WTC11 (cell line): ENCODE results near the gene ANKRD33.

Experiments
- FOXJ3 ChIP-seq: sonication (generic); formaldehyde crosslinking; IDR thresholded peaks from 2 replicates; pipeline ENCODE4 v1.9.0; 2021; ENCODE audit warnings: missing genetic modification reagents, mild to moderate bottlenecking, borderline replicate concordance
- FOXK1 ChIP-seq: sonication (generic); formaldehyde crosslinking; IDR thresholded peaks from 2 replicates; pipeline ENCODE4 v1.8.0; 2022; ENCODE audit warnings: mild to moderate bottlenecking, moderate library complexity, missing genetic modification reagents
- MYBL2 ChIP-seq: sonication (generic); formaldehyde crosslinking; IDR thresholded peaks from 2 replicates; pipeline ENCODE4 v1.8.1; 2023; ENCODE audit warnings: mild to moderate bottlenecking, moderate library complexity, missing genetic modification reagents
- SMAD3 ChIP-seq: sonication (generic); formaldehyde crosslinking; IDR thresholded peaks from 2 replicates; pipeline ENCODE4 v1.8.0; 2022; ENCODE audit warnings: missing genetic modification reagents, mild to moderate bottlenecking, borderline replicate concordance
- SP1 ChIP-seq: sonication (generic); formaldehyde crosslinking; conservative IDR thresholded peaks from 2 replicates; pipeline ENCODE4 v1.8.1; 2022; ENCODE audit warnings: missing genetic modification reagents
- ZNF121 ChIP-seq: sonication (generic); formaldehyde crosslinking; IDR thresholded peaks from 2 replicates; pipeline ENCODE4 v1.8.0; 2023; ENCODE audit warnings: missing genetic modification reagents
- TF ChIP-seq, protein P1 (sequence below): sonication (generic); formaldehyde crosslinking; IDR thresholded peaks from 2 replicates; pipeline ENCODE4 v1.8.0; 2023; ENCODE audit warnings: mild to moderate bottlenecking, missing genetic modification reagents
- TF ChIP-seq, protein P2 (sequence below): fragments of 200-600 bp; IDR thresholded peaks from 2 replicates; pipeline ENCODE4 v1.8.0; 2022; ENCODE audit warnings: antibody characterized with exemption
- TF ChIP-seq, protein P3 (sequence below): sonication (generic); formaldehyde crosslinking; IDR thresholded peaks from 2 replicates; pipeline ENCODE4 v1.8.0; 2022; ENCODE audit warnings: mild to moderate bottlenecking, missing genetic modification reagents
- TF ChIP-seq, protein P4 (sequence below): sonication (generic); formaldehyde crosslinking; IDR thresholded peaks from 2 replicates; pipeline ENCODE4 v1.8.0; 2022; ENCODE audit warnings: mild to moderate bottlenecking, missing genetic modification reagents
- TF ChIP-seq, protein P5 (sequence below): sonication (generic); formaldehyde crosslinking; conservative IDR thresholded peaks from 2 replicates; pipeline ENCODE4 v1.8.1; 2023; ENCODE audit warnings: mild to moderate bottlenecking, low read depth, missing genetic modification reagents, moderate library complexity
- TF ChIP-seq, protein P6 (sequence below): sonication (generic); formaldehyde crosslinking; IDR thresholded peaks from 2 replicates; pipeline ENCODE4 v1.8.1; 2022; ENCODE audit warnings: mild to moderate bottlenecking, moderate library complexity, missing genetic modification reagents
- TF ChIP-seq, protein P7 (sequence below): sonication (generic); formaldehyde crosslinking; IDR thresholded peaks from 2 replicates; pipeline ENCODE4 v1.8.1; 2023; ENCODE audit warnings: mild to moderate bottlenecking, missing genetic modification reagents, moderate library complexity

DNA sequence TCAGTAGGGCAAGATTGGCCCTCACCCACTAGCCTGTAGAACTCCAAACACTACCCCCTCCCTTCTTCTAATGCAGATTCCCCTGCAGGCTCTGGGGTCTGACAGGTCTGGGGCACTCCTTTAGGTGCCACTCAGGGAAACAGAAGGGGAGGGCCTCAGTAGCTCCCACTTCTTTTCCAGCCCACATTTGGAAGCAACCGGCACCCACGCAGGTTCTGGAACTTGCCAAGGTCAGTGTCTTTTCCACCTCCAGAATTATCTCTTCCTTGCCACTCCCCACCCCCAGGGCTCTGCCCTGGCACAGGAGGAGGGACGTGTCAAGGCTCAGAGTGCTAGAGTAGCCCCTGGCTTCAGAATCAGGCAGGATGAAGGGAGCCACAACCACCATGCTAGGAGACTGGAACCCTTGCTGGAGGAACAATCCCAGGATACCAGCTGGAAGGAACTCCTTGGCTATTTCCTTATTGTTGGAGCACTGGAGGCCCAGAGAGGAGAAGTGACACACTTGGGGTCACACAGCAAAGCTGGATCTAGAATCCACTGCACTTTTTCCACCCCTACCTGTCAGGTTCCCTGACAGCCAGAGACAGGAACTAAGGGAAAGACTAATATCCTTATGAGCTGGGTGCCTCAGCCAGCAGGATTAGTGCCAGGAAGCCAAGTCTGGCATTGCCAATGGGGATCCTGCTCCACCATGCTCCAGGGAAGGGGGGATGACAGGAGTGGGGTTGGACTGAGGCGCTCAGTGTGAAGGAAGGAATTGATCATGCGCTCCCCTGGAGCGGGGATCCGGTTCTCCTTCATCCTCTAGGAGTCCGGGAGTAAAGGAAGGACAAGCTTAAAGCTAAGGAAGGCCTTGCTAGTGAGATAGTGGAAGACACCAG is 37.6 kb upstream of the ANKRD33 start:
- TF ChIP-seq, protein P1, sequence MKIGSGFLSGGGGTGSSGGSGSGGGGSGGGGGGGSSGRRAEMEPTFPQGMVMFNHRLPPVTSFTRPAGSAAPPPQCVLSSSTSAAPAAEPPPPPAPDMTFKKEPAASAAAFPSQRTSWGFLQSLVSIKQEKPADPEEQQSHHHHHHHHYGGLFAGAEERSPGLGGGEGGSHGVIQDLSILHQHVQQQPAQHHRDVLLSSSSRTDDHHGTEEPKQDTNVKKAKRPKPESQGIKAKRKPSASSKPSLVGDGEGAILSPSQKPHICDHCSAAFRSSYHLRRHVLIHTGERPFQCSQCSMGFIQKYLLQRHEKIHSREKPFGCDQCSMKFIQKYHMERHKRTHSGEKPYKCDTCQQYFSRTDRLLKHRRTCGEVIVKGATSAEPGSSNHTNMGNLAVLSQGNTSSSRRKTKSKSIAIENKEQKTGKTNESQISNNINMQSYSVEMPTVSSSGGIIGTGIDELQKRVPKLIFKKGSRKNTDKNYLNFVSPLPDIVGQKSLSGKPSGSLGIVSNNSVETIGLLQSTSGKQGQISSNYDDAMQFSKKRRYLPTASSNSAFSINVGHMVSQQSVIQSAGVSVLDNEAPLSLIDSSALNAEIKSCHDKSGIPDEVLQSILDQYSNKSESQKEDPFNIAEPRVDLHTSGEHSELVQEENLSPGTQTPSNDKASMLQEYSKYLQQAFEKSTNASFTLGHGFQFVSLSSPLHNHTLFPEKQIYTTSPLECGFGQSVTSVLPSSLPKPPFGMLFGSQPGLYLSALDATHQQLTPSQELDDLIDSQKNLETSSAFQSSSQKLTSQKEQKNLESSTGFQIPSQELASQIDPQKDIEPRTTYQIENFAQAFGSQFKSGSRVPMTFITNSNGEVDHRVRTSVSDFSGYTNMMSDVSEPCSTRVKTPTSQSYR (CRISPR knock-in tag), result no peak
- TF ChIP-seq MYBL2 (CRISPR knock-in tag), result no peak
- TF ChIP-seq, protein P2, sequence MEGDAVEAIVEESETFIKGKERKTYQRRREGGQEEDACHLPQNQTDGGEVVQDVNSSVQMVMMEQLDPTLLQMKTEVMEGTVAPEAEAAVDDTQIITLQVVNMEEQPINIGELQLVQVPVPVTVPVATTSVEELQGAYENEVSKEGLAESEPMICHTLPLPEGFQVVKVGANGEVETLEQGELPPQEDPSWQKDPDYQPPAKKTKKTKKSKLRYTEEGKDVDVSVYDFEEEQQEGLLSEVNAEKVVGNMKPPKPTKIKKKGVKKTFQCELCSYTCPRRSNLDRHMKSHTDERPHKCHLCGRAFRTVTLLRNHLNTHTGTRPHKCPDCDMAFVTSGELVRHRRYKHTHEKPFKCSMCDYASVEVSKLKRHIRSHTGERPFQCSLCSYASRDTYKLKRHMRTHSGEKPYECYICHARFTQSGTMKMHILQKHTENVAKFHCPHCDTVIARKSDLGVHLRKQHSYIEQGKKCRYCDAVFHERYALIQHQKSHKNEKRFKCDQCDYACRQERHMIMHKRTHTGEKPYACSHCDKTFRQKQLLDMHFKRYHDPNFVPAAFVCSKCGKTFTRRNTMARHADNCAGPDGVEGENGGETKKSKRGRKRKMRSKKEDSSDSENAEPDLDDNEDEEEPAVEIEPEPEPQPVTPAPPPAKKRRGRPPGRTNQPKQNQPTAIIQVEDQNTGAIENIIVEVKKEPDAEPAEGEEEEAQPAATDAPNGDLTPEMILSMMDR, result no peak
- no peak for TF ChIP-seq SP1 (CRISPR knock-in tag)
- TF ChIP-seq, protein P3, sequence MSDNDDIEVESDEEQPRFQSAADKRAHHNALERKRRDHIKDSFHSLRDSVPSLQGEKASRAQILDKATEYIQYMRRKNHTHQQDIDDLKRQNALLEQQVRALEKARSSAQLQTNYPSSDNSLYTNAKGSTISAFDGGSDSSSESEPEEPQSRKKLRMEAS (CRISPR knock-in tag), result no peak
- TF ChIP-seq, protein P4, sequence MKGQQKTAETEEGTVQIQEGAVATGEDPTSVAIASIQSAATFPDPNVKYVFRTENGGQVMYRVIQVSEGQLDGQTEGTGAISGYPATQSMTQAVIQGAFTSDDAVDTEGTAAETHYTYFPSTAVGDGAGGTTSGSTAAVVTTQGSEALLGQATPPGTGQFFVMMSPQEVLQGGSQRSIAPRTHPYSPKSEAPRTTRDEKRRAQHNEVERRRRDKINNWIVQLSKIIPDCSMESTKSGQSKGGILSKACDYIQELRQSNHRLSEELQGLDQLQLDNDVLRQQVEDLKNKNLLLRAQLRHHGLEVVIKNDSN, result no peak
- TF ChIP-seq, protein P5, sequence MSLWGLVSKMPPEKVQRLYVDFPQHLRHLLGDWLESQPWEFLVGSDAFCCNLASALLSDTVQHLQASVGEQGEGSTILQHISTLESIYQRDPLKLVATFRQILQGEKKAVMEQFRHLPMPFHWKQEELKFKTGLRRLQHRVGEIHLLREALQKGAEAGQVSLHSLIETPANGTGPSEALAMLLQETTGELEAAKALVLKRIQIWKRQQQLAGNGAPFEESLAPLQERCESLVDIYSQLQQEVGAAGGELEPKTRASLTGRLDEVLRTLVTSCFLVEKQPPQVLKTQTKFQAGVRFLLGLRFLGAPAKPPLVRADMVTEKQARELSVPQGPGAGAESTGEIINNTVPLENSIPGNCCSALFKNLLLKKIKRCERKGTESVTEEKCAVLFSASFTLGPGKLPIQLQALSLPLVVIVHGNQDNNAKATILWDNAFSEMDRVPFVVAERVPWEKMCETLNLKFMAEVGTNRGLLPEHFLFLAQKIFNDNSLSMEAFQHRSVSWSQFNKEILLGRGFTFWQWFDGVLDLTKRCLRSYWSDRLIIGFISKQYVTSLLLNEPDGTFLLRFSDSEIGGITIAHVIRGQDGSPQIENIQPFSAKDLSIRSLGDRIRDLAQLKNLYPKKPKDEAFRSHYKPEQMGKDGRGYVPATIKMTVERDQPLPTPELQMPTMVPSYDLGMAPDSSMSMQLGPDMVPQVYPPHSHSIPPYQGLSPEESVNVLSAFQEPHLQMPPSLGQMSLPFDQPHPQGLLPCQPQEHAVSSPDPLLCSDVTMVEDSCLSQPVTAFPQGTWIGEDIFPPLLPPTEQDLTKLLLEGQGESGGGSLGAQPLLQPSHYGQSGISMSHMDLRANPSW, result no peak
- TF ChIP-seq, protein P6, sequence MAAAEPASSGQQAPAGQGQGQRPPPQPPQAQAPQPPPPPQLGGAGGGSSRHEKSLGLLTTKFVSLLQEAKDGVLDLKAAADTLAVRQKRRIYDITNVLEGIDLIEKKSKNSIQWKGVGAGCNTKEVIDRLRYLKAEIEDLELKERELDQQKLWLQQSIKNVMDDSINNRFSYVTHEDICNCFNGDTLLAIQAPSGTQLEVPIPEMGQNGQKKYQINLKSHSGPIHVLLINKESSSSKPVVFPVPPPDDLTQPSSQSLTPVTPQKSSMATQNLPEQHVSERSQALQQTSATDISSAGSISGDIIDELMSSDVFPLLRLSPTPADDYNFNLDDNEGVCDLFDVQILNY (CRISPR knock-in tag), result no peak
- TF ChIP-seq, protein P7, sequence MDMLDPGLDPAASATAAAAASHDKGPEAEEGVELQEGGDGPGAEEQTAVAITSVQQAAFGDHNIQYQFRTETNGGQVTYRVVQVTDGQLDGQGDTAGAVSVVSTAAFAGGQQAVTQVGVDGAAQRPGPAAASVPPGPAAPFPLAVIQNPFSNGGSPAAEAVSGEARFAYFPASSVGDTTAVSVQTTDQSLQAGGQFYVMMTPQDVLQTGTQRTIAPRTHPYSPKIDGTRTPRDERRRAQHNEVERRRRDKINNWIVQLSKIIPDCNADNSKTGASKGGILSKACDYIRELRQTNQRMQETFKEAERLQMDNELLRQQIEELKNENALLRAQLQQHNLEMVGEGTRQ, result no peak
- TF ChIP-seq SMAD3 (CRISPR knock-in tag), result no peak
- TF ChIP-seq ZNF121 (CRISPR knock-in tag), result no peak
- TF ChIP-seq FOXK1 (CRISPR knock-in tag), result no peak
- TF ChIP-seq FOXJ3 (CRISPR knock-in tag), result no peak
